ENCODE results near the gene MPZL2.

MPZL2 gene

GRCh38 chr11:118214210-118214914 is 49.7 kb downstream of the MPZL2 start:
- no peak for TF ChIP-seq CTCF (IDR thresholded peaks at IDR 0.05; ENCODE audit: low read depth, low read length)
- no peak for DNase-seq (ENCODE audit: extremely low read depth, low read depth)

- no peak for DNase-seq (ENCODE audit: extremely low read depth, low read depth)
- no peak for TF ChIP-seq CTCF (IDR thresholded peaks at IDR 0.05; ENCODE audit: low read depth, low read length)
Measured at GRCh38 chr11:118213781-118214180, 50.3 kb downstream of the MPZL2 start.

GRCh38 chr11:118213201-118213600 is 50.9 kb downstream of the MPZL2 start:
- TF ChIP-seq CTCF (IDR thresholded peaks at IDR 0.05; ENCODE audit: low read depth, low read length), result no peak

GRCh38 chr11:118212781-118213191 is 51.3 kb downstream of the MPZL2 start:
- TF ChIP-seq CTCF (IDR thresholded peaks at IDR 0.05; ENCODE audit: low read depth, low read length), result no peak
- DNase-seq (ENCODE audit: extremely low read depth, low read depth), result no peak

More at GRCh38 chr11:118213201-118213600, 50.9 kb downstream of the MPZL2 start:
- no peak for DNase-seq (ENCODE audit: extremely low read depth, low read depth)

GRCh38 chr11:118212131-118212725 is 51.9 kb downstream of the MPZL2 start:
- TF ChIP-seq CTCF (IDR thresholded peaks at IDR 0.05; ENCODE audit: low read depth, low read length), result no peak
- no peak for DNase-seq (ENCODE audit: extremely low read depth, low read depth)

GRCh38 chr11:118211006-118211405 is 53.1 kb downstream of the MPZL2 start:
- TF ChIP-seq CTCF (IDR thresholded peaks at IDR 0.05; ENCODE audit: low read depth, low read length), result no peak
- no peak for DNase-seq (ENCODE audit: extremely low read depth, low read depth)

- DNase-seq (ENCODE audit: extremely low read depth, low read depth), result no peak
- no peak for TF ChIP-seq CTCF (IDR thresholded peaks at IDR 0.05; ENCODE audit: low read depth, low read length)
Measured at GRCh38 chr11:118210323-118210722, 53.8 kb downstream of the MPZL2 start.

All from AG09319 (cell line).